ENCODE results near the gene STAC3.

STAC3 gene

GRCh38 chr12:57235728-57236131 lies 15.3 kb downstream of the STAC3 start:
- DNase-seq, result no peak

GRCh38 chr12:57235017-57235727 lies 15.8 kb downstream of the STAC3 start:
- DNase-seq, result no peak

GRCh38 chr12:57234571-57235016 lies 16.4 kb downstream of the STAC3 start:
- DNase-seq, result no peak

- no peak for DNase-seq
These were observed 16.8 kb downstream of the STAC3 start for GRCh38 chr12:57234233-57234570.

- no peak for DNase-seq
These were observed 17.4 kb downstream of the STAC3 start for GRCh38 chr12:57233357-57234232.

- no peak for DNase-seq
These were observed 18.7 kb downstream of the STAC3 start for GRCh38 chr12:57232156-57232756.

GRCh38 chr12:57231276-57232021 lies 19.5 kb downstream of the STAC3 start:
- DNase-seq, result no peak

GRCh38 chr12:57230381-57231155 lies 20.4 kb downstream of the STAC3 start:
- DNase-seq, result no peak

- DNase-seq, result peak; percentile 94 to 95
These were observed 21.2 kb downstream of the STAC3 start, which contains the start of gene SHMT2 for GRCh38 chr12:57229634-57230380. SHMT2 (plus strand) TSS chr12:57229711; CDS start chr12:57229779, 68 bp downstream.

GRCh38 chr12:57229046-57229633 lies 21.8 kb downstream of the STAC3 start:
- DNase-seq, result no peak

- no peak for DNase-seq
These were observed 23.5 kb downstream of the STAC3 start for GRCh38 chr12:57227315-57228115.

GRCh38 chr12:57226588-57227314 lies 24.2 kb downstream of the STAC3 start:
- no peak for DNase-seq

GRCh38 chr12:57225680-57226210 lies 25.2 kb downstream of the STAC3 start:
- DNase-seq, result no peak

GRCh38 chr12:57224973-57225679 lies 25.9 kb downstream of the STAC3 start:
- DNase-seq, result peak; percentile 57 to 71

- no peak for DNase-seq
These were observed 26.6 kb downstream of the STAC3 start for GRCh38 chr12:57224278-57224972.

- DNase-seq, result no peak
These were observed 27.5 kb downstream of the STAC3 start for GRCh38 chr12:57223191-57224165.
